ENCODE data around the gene SHOC1.
"Not testable (repeated sequence)": the region's sequence is repeated elsewhere in the genome, so short reads cannot be mapped to it uniquely, and the experiment has no call there.

SHOC1 gene

DNA sequence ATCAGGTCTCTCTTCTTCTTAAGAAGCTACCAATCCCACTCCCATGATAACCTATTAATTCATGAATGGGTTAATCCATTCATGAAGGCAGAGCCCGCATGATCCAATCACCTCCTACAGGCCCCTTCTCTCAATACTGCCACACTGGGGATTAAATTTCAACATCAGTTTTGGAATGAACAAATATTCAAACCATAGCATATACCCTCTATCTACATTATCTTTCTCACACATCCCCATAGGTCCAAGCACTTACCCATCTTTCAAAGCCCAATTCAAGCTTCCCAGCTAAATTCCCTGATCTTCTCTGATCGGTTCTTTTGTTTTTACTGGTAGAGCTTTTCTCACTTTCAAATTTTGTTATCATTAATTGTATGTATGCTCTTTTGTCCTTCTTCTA is 10.5 kb upstream of the SHOC1 start:
- DNase-seq (ENCODE audit: low read depth): no peak

DNA sequence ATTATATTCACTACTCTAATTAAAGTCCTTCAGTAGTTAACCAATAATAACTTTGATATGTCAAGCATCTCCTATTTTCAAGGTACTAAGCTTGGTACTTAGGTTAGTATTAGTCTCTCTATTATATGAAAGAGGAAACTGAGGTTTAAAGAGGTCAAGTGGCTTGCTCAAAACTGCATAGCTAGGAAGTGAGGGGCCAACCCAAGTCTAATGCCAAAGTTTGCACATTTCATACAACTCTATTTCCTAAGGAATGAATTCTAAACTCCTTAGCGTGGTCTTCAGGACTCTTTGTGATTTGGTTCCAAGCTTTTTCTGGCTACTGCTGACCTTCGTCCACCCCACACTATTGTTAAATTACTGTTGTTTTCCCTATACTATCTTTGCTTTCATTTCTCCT is 9.9 kb upstream of the SHOC1 start:
- DNase-seq (ENCODE audit: low read depth): no peak

DNA sequence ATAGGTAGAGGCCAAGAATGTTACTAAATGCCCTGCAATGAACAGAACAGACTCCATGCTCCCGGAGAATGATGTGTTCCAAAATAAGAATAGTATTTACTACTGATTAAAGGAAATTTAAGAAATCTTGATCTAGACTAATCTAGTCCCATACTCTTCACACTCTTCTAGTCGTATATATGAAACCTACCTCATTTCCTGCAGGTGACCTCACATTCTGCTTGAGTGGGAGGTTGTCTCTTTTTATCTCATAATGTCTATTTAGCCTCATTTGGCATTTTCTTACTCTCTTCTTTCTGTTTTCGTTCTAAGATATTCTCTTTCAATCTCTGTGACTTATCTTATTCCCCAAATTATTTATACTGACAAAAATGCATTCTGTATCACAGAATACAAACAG is 9.2 kb upstream of the SHOC1 start:
- no peak for DNase-seq (ENCODE audit: low read depth)

DNA sequence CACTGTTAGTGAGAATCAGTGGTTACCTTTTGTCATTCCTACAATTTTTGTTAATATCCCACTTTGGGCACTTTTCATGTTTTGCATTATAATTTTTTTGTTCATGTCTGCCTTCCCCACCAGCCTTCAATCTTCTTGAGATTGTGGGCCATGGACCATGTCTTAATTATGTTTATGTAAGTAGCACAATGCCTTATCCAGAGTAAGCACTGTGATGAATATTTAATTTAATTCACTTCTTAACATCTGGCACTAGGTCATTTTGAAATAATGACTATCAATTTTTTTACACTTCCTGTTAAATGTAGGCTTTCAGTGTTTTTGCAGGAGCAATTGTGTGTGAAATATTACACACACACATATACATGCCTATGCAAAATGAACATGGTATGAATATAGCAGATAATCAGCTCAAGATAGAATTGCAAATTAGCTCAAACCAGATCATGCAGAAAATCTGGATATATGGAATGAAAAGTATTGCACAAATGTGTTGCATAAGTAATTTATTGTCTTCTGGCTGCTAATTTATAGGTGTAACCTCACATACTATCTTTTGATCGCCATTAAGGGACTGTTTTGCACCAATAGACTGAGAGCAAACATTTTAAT is 5.3 kb upstream of the SHOC1 start:
- DNase-seq (ENCODE audit: low read depth): no peak

DNA sequence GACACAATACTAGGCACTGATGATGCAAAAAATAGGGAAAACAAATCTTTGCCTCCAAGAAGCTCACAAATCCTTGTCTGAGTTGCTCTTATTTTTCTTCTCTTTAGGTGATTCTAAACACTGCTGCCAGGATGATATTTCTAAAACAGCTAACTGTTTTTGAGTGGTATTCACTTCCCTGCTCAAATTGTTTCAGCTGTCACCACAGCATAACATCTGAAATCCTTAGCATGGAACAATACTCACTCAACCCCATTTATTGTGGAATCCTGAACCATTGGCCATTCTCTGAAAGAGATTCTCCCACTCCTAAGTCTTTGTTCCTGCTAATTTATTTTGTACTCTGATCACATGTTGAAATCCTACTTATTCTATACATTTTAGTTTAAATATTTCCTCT is 4.8 kb upstream of the SHOC1 start:
- DNase-seq (ENCODE audit: low read depth): no peak

DNA sequence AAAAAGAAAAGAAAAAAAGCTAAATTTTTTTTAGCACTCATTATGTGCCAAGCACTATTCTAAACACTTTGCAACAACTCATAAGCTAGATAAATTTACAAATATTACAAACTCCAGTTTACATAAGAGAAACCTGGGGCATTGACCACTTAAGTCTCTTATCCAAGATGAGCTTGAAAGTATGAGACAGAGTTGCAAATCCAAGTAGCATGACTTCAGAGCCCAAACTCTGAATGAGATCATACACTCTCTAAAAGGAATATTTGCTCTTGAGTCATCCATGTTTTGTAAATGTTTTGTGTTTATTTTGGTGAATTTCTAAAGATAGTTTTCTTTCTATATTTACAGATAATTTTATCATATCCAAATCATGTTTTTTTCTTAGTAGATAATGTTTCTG is 4.0 kb upstream of the SHOC1 start:
- no peak for DNase-seq (ENCODE audit: low read depth)

DNA sequence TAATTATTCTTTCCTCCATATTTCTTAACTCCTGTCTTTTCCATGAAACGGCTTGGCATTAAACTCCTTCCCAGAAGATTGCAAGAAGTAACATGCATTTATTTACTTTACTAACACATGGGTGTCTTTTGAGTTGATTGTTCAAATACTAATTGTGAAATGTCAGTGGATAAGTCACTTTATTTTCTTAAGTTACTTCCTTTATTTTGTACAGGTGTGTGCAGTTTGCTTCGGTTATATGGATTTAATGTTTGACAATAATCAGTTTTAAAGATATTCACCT is 761 bp upstream of the SHOC1 start:
- DNase-seq (ENCODE audit: low read depth): no peak

DNA sequence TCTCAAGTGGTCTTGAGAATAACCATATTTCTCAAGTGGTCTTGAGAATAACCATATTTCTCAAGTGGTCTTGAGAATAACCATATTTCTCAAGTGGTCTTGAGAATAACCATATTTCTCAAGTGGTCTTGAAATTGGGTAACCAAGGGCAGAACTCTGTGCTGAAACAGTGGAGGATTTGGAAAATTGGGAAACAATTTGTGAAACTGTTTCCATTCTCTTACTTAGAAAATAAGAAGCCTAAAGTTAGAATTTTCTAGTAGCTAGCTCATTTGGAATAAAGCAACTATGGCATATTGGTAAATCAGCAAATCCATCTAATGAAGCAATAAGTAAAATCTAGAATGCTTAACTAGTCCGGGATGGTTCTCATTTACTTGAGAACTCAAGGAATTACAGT is 2.9 kb downstream of the SHOC1 start:
- not testable (repeated sequence) for DNase-seq (ENCODE audit: low read depth)

DNA sequence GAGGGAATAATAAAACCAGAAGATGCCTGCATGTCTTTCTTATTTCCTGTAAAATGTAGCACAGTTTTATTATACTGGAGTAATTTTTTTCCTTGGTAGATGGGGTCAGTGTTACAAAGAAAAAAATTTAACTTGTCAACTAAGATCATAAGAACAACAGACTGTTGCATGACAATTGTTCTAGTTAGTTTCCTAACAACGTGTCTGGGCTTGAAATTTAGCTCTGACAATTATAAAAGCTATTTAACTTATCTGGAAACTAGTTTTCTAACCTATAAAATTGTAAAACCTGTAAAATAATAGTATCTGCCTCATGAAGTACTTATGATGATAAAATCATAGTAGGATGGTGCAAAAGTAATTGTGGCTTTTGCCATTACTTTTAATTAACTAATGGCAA is 4.9 kb downstream of the SHOC1 start:
- no peak for DNase-seq (ENCODE audit: low read depth)

DNA sequence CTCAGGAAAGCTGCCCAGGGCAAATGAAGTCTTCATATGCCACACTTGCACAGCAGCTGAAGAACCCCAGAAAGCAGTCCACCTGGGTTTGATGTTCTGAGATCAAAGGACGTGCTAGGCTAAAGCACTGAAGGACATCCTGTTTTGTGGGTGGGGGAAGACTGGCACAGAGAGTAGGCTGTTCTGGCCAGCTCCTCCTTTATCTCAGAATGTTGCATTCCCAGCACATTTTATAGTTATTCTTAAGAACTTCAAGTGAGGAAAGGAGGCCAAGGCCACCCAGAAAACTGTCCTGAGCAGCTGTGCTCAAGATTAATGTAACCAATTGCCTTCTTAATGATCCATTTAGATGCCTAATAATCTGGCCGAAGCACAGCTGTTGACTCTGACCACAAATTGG is 10.9 kb downstream of the SHOC1 start:
- no peak for DNase-seq (ENCODE audit: low read depth)

DNA sequence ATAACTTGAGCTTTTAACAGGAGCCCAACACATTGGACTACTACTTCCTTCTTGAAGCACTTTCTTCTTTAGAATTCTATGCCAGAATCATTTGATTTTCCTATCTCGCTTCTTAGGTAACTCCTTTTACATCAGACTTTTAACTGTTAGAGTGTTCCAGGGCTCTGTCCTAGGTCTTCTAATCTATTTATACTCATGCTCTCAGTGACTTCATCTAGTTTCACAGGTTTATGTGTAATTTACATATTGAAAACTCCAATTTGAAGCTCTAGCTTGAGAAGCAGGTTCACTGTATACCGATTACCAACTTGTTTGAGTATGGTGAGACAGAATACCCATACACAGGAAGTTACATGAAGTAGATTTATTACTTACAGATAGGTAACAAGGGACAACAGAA is 11.3 kb downstream of the SHOC1 start:
- DNase-seq (ENCODE audit: low read depth): no peak

DNA sequence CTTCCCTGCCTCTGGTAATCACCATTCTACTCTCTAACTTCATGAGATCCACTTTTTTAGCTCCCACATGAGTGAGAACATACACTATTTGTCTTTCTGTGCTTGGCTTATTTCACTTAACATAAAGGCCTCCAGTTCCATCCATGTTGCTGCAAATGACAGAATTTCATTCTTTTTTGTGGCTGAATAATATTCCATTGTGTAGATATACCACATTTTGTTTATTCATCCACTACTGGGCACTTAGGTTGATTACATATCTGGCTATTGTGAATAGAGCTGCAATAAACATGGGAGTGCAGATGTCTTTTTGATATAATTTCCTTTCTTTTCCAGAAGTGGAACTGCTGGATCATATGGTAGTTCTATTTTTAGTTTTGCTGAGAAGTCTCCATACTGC is 28.7 kb downstream of the SHOC1 start:
- DNase-seq (ENCODE audit: low read depth): no peak

DNA sequence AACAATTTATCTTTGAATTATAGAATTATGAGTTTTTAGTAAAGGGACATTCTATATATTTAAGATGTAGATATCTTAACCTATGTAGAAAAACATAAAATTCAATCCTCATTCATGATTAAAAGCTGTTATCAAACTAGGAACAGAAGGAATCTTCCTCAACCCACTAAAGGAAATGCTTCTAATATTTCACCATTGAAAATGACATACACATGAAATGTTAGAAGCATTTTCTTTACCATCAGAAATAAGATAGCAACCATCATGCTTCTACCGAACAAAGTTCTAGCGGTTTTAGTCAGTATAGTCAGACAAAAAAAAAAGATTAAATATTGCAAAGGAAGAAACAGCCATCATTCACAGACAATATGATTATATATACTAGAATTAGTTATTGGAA is 32.2 kb downstream of the SHOC1 start:
- no peak for DNase-seq (ENCODE audit: low read depth)

DNA sequence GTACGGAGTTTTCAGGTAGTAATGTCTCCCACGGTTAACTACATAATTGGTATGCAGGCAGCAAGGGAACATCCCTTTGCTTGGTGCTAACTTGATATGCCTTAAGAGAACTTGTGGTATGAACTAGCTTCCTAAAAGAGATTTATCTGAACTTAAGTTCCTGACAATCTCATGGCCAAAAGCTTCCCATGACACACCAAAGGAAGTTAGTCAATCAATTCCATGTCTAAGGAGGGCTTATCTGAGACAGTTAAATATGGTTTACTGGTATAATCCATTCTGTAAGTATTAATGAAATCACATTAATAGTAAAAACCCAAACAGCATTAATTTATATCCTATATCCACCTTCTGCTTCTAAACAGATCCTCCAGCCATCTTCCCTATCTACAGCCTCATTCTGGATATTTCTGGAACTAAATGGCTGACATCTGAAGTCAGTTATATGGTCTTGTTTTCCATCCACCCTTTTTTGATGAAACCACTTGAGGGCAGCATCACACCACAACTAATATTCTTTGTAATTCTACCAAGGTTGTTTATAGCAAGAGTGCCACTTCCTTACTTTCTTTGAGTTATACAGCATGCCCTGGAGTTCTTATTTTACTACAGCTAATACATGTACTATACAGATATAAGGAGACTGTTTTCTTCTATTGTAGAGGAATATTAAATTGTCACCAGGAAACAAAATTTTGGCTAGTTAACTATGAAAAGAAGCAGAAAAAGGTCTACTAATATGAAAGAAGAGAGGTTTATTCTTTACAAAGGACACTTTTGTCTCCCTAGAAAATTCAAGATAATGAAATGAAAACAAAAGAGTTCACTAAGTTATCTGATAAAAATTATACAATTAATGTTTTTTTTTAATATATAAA is 34.7 kb downstream of the SHOC1 start:
- DNase-seq (ENCODE audit: low read depth): peak; percentile 27

DNA sequence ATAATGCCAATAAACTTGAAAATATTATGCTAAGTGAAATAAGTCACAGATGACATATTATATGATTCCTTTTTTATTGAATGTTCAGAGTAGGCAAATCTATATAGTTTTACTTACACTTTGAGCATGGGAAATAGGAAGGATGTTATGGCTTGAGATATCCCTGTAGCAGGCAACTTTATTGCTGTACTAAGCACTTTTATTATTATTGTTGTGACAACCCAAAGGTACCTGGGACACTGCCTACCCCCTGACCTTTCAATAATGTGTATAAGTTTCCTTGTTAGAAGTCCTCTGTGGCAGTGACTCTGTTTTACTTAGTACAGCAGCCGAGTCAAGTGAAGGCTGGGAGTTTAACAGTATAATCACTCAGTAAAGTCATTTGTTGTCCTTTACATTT is 39.9 kb downstream of the SHOC1 start:
- no peak for DNase-seq (ENCODE audit: low read depth)

DNA sequence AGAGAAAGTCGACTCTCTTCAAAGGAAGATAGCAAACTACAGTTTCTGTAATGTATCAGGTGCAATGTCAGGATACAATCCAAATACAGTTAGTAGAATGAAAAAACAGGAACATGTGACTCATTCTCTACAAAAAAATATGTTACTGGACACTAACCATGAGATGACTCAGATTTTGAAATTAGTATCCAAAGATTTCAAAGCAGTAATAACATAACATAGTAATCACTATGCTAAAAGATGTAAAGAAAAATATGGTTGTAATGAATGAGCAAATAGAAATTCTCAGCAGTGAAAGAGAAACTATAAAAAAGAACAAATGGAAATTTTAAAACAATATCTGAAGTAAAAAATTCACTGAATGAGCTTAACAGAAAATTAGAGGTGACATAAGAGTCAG is 42.3 kb downstream of the SHOC1 start:
- DNase-seq (ENCODE audit: low read depth): no peak

All from stimulated activated CD8-positive, alpha-beta memory T cell treated with anti-CD3 and anti-CD28 coated beads, Interleukin-12 subunit alpha, Interleukin-12 subunit beta, amount 100 ng/mL, for 1 hour (primary cell).